Renal cortical epithelial cell (primary cell): ENCODE results near the gene GRIK4. TPM values are rescaled to one million over a fixed set of nuclear protein-coding genes. Genes with fewer than 3 reads are reported as not detected.

Experiments
- total RNA-seq: library from RNA; depleted of rRNA; stranded (reverse); fragments of >200 nt; gene quantifications from 2 replicates; pipeline ENCODE4 v1.2.3, GENCODE V29; 2014

GRIK4 gene
- total RNA-seq, 1 donor from 2014 or later, result under 0.01 TPM

Other genes with a start within 250 kb of the GRIK4 start
- 3.8 and 19.0 TPM in 2 replicates for gene TLCD5, start 186.4 kb upstream of the GRIK4 start, total RNA-seq
- 72.9 and 224 TPM in 2 replicates for gene ARHGEF12, start 175.3 kb upstream of the GRIK4 start, total RNA-seq